ENCODE data around the gene MRPL2.

Gene MRPL2

GRCh38 chr6:43059168-43060033, at the start of gene MRPL2, which contains the start of gene KLC4:
Gene MRPL2 (minus strand): TSS chr6:43059434. CDS start chr6:43059381, 53 bp downstream.
Gene KLC4 (plus strand): TSS chr6:43059631. CDS start chr6:43061336, 1,705 bp downstream.
- Mint-ChIP-seq H3K27ac (peak within 1 kb of the TSS; percentile 99), H3K27me3 (no peaks in the 10 kb centered on the region), H3K36me3 (peaks cover 26% of the 10 kb centered on the region), H3K9me3 (no peaks in the 10 kb centered on the region), H3K4me1 (peaks cover 33% of the 10 kb centered on the region), H3K4me3 (peak within 1 kb of the TSS; percentile 93)
- peak; percentile 98 for ATAC-seq

- Mint-ChIP-seq H3K36me3 (no peaks in the 10 kb centered on the region), H3K4me3 (no peak overlapping the region), H3K27me3 (no peaks in the 10 kb centered on the region), H3K9me3 (no peaks in the 10 kb centered on the region), H3K4me1 (no peaks in the 10 kb centered on the region), H3K27ac (no peak overlapping the region)
- ATAC-seq, result no peak
Observed at GRCh38 chr6:43107344-43108062, 48.3 kb upstream of the MRPL2 start.

- Mint-ChIP-seq H3K27ac (no peak overlapping the region), H3K4me3 (no peak overlapping the region), H3K9me3 (no peaks in the 10 kb centered on the region), H3K27me3 (no peaks in the 10 kb centered on the region), H3K4me1 (no peaks in the 10 kb centered on the region), H3K36me3 (no peaks in the 10 kb centered on the region)
- no peak for ATAC-seq
Observed at GRCh38 chr6:43105538-43106222, 46.4 kb upstream of the MRPL2 start.

- Mint-ChIP-seq H3K9me3 (no peaks in the 10 kb centered on the region), H3K27me3 (no peaks in the 10 kb centered on the region), H3K27ac (no peak overlapping the region), H3K4me1 (no peaks in the 10 kb centered on the region), H3K4me3 (no peak overlapping the region), H3K36me3 (no peaks in the 10 kb centered on the region)
- no peak for ATAC-seq
Observed at GRCh38 chr6:43103253-43103876, 44.1 kb upstream of the MRPL2 start.

- Mint-ChIP-seq H3K36me3 (no peaks in the 10 kb centered on the region), H3K4me3 (no peak overlapping the region), H3K27ac (no peak overlapping the region), H3K27me3 (no peaks in the 10 kb centered on the region), H3K9me3 (no peaks in the 10 kb centered on the region), H3K4me1 (no peaks in the 10 kb centered on the region)
- ATAC-seq, result no peak
Observed at GRCh38 chr6:43101497-43101896, 42.3 kb upstream of the MRPL2 start.

- Mint-ChIP-seq H3K36me3 (no peaks in the 10 kb centered on the region), H3K27ac (no peak overlapping the region), H3K4me1 (peaks cover 7% of the 10 kb centered on the region), H3K4me3 (no peak overlapping the region), H3K9me3 (no peaks in the 10 kb centered on the region), H3K27me3 (no peaks in the 10 kb centered on the region)
- ATAC-seq, result no peak
Observed at GRCh38 chr6:43097502-43097901, 38.3 kb upstream of the MRPL2 start.

GRCh38 chr6:43097098-43097489, 37.9 kb upstream of the MRPL2 start:
- H3K9me3 Mint-ChIP-seq, result no peaks in the 10 kb centered on the region
- peaks cover 7% of the 10 kb centered on the region for H3K4me1 Mint-ChIP-seq
- H3K27me3 Mint-ChIP-seq, result no peaks in the 10 kb centered on the region
- no peaks in the 10 kb centered on the region for H3K36me3 Mint-ChIP-seq
- H3K4me3 Mint-ChIP-seq, result no peak overlapping the region
- ATAC-seq, result no peak
- no peak overlapping the region for H3K27ac Mint-ChIP-seq

GRCh38 chr6:43096451-43097097, 37.3 kb upstream of the MRPL2 start:
- Mint-ChIP-seq H3K27me3 (no peaks in the 10 kb centered on the region), H3K9me3 (no peaks in the 10 kb centered on the region), H3K27ac (no peak overlapping the region), H3K36me3 (no peaks in the 10 kb centered on the region), H3K4me1 (peaks cover 7% of the 10 kb centered on the region), H3K4me3 (no peak overlapping the region)
- ATAC-seq, result no peak

- Mint-ChIP-seq H3K4me1 (peaks cover 7% of the 10 kb centered on the region), H3K27me3 (no peaks in the 10 kb centered on the region), H3K36me3 (no peaks in the 10 kb centered on the region), H3K27ac (no peak overlapping the region), H3K9me3 (no peaks in the 10 kb centered on the region), H3K4me3 (no peak overlapping the region)
- no peak for ATAC-seq
Observed at GRCh38 chr6:43095939-43096338, 36.7 kb upstream of the MRPL2 start.

GRCh38 chr6:43093436-43094289, 34.4 kb upstream of the MRPL2 start:
- H3K36me3 Mint-ChIP-seq, result no peaks in the 10 kb centered on the region
- H3K4me3 Mint-ChIP-seq, result no peak overlapping the region
- no peak overlapping the region for H3K27ac Mint-ChIP-seq
- no peaks in the 10 kb centered on the region for H3K9me3 Mint-ChIP-seq
- peaks cover 7% of the 10 kb centered on the region for H3K4me1 Mint-ChIP-seq
- no peak for ATAC-seq
- H3K27me3 Mint-ChIP-seq, result no peaks in the 10 kb centered on the region

- no peak for ATAC-seq
- Mint-ChIP-seq H3K4me1 (peaks cover 7% of the 10 kb centered on the region), H3K27ac (no peak overlapping the region), H3K27me3 (peaks cover 5% of the 10 kb centered on the region), H3K4me3 (no peak overlapping the region), H3K9me3 (no peaks in the 10 kb centered on the region), H3K36me3 (no peaks in the 10 kb centered on the region)
Observed at GRCh38 chr6:43092635-43093034, 33.4 kb upstream of the MRPL2 start.

GRCh38 chr6:43091436-43091991, 32.3 kb upstream of the MRPL2 start:
- H3K36me3 Mint-ChIP-seq, result no peaks in the 10 kb centered on the region
- H3K27ac Mint-ChIP-seq, result no peak overlapping the region
- no peaks in the 10 kb centered on the region for H3K9me3 Mint-ChIP-seq
- ATAC-seq, result no peak
- peaks cover 9% of the 10 kb centered on the region for H3K27me3 Mint-ChIP-seq
- H3K4me3 Mint-ChIP-seq, result no peak overlapping the region
- peaks cover 7% of the 10 kb centered on the region for H3K4me1 Mint-ChIP-seq

GRCh38 chr6:43091020-43091419, 31.8 kb upstream of the MRPL2 start:
- H3K27me3 Mint-ChIP-seq, result peaks cover 9% of the 10 kb centered on the region
- H3K27ac Mint-ChIP-seq, result no peak overlapping the region
- peaks cover 10% of the 10 kb centered on the region for H3K4me1 Mint-ChIP-seq
- H3K9me3 Mint-ChIP-seq, result no peaks in the 10 kb centered on the region
- H3K36me3 Mint-ChIP-seq, result no peaks in the 10 kb centered on the region
- ATAC-seq, result no peak
- H3K4me3 Mint-ChIP-seq, result no peak overlapping the region

GRCh38 chr6:43090559-43090956, 31.3 kb upstream of the MRPL2 start:
- Mint-ChIP-seq H3K27ac (peak overlapping the region; percentile 11), H3K9me3 (no peaks in the 10 kb centered on the region), H3K4me3 (no peak overlapping the region), H3K36me3 (no peaks in the 10 kb centered on the region), H3K4me1 (peaks cover 9% of the 10 kb centered on the region), H3K27me3 (peaks cover 9% of the 10 kb centered on the region)
- ATAC-seq, result no peak
